HG02943 (cell line): ENCODE measurements around the gene CHST3.
"Not testable (repeated sequence)": the region's sequence is repeated elsewhere in the genome, so short reads cannot be mapped to it uniquely, and the experiment has no call there.

Experiments
- ATAC-seq: cut with Tn5 transposase; IDR thresholded peaks from one replicate; pipeline ENCODE4 v1.9.1; 2021; ENCODE audit warnings: mild to moderate bottlenecking, low read depth, moderate library complexity; ENCODE audit not compliant: unreplicated experiment

The CHST3 gene

DNA sequence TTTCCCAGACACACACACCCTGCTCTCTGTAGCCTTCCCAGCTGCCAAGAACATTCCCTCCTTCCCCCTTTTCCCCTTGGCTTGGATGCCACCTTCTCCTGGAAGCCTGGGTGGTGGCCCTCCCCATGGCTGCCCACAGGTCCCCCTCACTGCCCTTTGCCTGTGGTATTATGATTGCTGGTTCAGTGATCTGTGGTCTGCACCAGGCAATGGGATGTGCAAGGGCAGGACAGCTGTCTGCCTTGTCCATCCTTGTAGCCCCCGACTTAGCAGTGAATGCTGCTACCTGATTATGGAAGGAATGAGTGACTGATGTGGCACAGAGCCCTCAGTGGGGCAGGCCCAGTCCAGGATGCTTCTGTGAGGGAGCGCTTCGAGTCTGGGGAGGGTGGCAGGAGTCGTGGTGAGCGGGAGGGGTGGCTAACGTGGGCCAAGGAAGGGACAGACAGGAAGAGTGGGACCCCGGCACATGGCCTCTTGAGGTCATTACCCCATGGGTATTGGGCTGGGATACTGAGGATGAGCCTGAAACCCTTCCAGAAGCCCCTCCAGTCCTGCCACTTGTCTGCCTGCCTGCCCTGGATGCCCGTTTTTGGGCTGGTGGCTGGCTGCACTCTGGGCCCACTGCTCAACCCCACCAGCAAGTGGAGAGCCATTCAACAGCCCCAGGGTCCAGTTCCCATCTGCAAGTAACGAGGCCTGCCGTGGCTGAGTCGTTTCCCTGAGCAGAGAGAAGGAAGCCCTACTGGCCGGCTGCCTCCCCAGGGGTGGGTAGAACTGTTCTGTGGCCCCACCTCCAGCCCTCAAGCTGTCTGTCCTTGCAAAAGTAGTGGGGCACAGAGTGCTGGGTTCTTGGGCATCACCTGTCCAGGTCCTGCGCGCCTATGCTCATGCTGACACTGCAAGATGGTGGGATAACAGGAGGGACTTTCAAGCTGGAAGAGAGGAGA, 8.8 kb downstream of the CHST3 start:
- no peak for ATAC-seq

DNA sequence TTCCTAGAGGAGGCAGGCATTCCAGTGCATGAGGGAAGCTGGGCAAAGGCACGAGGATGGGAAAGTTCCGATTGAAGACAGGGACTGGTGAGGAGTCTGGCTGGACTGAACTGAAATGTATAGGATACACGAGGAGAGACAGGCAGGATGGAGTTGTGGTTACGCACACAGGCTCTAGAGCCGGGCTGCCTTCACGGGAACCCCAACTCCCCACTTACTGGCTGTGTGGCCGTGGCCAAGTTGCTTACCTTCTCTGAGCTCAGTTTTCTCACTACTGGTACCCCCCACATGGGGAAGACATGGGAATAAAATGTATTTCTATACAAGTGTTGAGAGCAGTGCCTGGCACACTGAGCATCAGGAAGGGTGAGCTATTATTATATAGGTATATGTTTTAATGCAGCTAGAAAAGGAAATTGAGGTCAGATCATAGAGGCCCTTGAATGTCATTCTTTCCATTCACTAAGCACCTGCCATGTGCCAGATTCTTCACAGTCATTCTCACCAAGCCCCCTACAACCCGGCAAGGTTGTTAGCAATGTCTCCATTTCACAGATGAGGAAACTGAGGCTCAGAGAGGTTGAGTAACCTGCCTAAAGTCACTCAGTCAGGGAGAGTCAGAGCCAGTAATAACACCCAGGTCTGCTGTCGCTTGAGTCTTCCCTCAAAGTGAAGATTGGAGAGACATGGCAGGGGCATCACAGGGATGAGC, 9.7 kb downstream of the CHST3 start:
- ATAC-seq = no peak

DNA sequence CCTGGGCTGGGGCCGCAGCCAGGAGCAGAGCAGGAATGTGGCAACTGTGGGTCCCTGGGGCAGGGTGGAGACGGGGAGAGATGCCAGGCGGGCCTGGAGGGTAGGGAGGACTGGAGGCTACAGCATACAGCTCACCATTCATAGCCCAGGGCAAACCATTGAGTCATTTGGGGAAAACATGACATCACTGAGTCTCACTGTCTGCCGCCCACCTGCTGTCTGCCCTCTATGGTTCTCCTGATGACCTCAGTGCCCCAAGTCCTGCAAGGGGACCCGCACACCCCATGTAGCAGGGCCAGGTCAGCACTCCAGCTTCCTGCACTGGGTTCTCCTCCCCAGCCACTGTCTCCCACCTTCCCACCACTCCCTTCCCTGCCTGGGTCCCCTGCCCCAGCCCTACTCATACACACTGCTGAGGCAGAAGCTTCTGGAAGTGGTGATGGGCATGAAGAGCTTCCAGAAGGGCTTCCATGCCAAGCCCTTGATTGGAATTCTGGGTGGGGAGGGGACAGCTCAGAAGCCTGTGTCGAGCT, 10.4 kb downstream of the CHST3 start:
- ATAC-seq = no peak

DNA sequence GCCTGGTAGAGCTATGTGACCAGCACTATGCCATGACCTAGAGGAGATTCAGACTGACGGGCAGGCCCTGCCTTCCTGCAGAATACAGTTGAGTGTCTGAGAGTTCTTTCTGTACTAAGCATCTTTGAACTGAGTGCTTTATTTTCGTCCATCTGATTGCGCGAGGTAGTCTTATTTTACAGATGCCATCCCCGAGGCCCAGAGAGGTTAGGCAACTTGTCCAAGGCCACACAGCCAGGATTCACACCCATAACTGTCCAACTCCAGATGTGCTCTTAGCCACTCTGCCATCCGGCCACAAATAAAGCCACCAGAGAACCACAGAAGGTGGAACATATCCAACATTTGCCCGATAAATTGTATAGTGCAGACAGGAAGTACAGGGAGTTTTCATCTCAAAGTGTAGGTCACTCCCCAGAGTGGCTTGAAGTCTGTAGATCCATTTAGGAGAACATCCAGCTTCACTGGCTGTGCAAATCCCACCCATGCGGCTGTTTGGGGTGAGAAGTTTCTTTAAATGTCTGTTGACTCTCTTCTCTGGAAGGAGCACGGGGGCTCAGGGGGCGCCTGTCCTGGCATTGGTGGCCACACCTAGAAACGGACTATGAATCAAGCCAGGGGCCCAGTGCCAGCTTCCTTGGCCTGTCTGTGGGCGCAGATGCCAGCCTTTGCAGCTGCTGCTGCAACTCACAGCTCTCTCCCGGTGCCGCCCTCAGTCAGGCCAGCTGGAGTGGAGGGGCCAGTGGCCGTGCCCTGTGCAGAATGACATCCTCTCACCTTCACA, 11.1 kb downstream of the CHST3 start:
- no peak for ATAC-seq

DNA sequence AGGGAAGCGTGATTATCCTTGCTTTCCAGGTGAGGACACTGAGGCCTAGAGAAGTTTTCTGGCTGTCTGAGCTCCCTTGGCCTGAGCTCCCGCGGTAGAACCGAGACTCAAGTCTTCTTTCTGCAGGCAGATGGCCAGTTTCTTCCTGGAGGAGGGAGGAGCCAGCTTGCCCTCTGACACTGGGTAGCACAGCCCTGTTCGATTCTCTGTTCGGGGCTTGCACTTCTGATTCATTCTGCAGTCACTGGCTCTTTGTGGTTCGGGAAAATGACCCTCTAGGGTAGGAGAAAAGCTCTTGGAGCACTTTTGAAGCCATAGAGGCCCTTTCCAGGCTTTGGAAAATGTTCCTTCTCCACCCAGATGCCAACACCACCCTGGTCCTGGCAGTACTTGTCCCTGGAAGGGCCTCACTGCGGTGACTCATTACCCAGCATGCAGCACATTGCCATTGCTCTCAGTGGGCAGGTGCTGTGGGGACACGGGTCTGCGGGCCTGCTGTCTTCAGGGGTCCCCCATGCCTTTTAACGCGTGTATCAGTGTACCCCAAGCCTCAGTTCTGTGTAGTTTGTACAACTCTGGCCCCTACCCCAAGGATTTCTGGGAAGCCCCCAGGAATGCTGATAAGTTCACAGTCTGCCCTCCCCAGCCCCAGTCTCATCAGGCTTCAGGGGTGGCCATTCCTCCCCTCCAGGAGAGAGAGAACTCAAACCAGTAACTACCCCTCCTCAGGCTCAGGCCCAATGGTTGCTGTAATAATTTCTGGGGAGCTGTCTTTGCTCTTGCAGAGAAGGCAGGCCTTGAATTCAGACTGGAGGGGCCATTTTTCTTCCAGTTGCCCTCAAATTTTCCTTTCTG, 11.9 kb downstream of the CHST3 start:
- ATAC-seq = no peak

DNA sequence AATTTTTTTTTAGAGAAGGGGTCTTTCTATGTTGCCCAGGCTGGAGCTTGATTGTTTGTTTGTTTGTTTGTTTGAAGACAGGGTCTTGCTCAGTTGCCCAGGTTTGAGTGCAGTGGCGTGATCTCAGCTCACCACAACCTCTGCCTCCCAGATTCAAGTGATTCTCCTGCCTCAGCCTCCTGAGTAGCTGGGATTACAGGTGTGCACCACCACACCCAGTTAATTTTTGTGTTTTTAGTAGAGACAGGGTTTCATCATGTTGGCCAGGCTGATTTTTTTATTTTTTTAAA, 13.4 kb downstream of the CHST3 start:
- ATAC-seq = not testable (repeated sequence)

DNA sequence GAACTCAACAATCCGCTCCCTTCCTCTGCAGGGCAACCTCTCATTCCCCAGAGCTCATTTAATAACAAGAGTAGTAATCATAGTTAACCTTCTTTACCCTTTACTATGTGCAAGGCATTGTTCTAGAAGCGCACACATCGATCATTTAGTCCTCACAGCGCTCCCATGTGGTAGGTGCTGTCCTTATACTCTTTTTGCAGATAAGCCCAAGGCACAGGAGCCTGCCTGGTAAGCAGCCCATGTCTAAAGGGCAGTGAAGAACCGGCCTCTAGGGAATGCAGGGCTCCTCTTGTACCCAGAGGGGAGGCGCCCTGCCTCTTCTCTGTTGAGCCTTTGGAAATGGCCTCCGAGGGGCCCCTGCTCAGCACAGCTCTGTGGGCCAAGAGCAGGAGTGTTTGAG, 14.3 kb downstream of the CHST3 start:
- ATAC-seq = no peak

DNA sequence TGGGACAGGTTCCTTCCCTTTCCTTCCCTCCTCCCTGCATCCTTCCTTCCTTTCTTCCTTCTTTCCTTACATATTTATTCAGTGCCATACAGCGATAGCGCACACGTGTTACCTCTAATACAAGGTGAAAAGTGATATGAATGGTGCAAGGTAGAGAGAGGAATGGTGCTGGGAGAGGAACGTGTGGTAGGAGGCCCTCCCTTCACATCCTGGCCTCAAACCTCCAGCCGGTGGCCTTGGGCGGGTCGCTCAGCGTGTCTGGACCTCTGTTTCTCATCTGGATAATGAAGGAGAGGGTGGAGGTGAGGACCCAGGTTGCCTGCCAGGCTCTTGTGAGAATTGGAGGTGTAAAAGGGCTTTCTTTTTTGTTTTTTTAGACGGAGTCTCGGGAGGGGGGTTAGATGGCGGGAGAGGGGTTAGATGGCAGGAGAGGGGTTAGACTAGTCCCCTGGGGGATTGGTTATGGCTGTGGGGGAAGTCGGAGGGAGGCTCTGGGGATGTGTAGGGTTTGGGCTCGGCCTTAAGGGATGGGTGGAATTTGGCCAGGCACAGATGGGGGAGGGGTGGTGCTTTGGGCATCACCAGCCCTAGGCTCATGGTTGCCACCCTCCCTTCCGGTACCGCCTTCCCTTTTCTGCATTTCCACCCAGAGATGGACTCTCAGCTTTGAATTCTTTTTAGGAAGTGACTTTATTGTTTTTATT, 14.9 kb downstream of the CHST3 start:
- ATAC-seq = no peak

DNA sequence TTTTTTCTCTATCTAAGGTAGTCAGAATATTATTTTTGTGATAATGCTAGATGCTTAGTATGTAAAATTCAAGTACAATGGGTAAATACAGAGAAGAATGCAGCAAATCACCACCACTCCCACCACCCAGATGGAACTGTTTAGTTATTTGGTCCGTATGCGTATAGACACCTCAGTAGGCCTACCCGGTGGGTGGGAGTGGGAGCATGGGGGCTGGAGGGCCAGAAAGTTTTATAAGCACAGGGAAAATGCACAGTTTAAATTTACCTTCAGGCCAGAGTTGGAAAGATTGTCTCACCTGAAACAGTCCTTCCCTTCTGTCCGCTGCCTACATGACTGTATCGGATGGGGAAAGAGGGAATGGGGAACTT, 15.5 kb downstream of the CHST3 start:
- ATAC-seq = no peak

DNA sequence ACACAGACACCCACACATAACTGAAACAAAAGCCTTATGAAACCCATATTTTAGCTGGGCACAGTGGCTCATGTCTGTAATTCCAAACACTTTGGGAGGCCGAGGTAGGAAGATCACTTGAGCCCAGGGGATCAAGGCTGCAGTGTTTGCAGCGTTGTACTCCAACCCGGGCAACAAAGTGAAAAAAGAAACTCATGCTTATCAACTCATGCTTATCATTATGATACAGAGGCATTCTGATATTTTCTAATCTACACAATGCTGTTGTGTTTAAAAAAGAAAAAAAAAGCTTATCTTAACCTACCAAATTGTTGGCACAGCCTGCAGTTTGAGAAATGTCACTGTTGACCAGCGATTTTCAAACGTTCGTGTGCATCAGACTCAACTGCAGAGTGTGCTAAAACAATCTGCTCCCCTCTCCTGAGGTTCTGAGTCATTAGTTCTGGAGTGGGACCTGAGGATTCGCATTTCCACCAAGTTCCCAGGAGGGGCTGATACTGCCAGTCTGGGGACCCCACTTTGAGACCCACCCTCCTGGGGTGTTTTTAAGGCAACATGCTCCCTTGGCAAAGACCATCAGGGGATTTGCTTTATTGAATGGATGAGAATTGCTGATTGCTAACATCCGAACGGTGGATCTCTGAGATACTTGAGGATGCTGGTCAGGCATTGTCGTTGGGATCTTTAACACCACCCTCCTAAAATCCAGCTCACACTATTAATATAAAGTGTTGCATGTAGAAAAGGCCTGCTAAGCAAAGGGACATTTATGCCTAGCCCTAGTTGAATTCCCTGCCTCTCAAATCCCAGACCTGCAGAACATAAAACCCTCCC, 16.2 kb downstream of the CHST3 start:
- ATAC-seq = no peak

DNA sequence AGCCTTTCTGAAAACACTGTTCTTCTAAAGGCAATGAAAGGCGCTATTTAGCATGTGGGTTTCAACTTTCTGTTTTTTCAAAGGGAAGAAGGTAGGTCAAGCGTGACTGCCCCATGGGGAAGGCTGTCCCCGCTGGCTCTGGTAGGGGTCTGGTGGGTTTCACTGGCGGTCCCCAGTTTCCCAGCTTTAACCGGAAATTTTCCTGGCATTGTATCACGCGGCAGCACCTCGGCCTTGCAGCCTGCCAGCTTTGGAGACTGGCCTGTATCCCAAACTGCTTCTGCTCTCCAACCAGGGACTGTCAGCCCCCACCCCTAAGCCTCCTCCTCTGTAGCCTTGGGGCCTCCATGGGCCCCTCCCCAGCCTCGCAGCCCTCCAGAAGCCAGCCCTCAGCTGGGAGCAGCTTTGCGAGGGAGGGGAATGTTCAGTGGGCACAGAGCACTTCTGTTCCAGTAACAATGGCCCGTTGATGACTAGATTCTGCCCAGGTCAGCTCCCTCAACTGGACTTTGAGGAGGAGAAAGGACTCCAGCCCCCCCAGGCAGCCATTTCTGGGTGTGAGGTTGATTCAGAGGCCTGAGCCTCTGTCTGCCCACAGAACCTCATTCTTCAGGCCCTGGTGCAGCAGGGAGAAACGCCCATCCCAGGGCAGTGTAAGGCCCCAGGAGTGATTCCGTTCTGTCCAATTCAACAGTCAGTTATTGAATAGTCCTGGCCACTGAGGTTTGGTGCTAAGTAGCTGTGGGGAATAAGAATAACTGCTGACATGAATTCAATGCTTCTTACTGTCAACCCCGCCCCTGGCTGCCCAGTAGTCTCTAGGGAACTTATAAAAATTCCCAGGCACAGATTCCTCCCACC, 17.1 kb downstream of the CHST3 start:
- ATAC-seq = no peak

DNA sequence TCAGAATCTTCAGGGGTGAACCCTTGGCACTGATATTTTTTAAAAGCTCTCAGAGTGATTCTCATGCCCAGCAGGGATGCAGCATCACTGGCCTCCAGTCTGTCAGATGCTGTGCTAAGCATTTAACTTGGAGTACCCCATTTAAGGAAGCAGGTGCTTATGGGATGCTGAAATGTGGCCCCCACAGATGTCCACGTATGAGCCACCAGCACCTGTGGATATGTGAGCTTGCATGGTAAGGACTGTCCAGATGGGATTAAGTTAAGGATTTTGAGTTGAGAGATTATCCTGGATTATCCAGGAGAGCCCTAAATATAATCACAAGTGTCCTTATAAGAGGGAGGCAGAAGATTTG, 17.7 kb downstream of the CHST3 start:
- ATAC-seq = no peak

DNA sequence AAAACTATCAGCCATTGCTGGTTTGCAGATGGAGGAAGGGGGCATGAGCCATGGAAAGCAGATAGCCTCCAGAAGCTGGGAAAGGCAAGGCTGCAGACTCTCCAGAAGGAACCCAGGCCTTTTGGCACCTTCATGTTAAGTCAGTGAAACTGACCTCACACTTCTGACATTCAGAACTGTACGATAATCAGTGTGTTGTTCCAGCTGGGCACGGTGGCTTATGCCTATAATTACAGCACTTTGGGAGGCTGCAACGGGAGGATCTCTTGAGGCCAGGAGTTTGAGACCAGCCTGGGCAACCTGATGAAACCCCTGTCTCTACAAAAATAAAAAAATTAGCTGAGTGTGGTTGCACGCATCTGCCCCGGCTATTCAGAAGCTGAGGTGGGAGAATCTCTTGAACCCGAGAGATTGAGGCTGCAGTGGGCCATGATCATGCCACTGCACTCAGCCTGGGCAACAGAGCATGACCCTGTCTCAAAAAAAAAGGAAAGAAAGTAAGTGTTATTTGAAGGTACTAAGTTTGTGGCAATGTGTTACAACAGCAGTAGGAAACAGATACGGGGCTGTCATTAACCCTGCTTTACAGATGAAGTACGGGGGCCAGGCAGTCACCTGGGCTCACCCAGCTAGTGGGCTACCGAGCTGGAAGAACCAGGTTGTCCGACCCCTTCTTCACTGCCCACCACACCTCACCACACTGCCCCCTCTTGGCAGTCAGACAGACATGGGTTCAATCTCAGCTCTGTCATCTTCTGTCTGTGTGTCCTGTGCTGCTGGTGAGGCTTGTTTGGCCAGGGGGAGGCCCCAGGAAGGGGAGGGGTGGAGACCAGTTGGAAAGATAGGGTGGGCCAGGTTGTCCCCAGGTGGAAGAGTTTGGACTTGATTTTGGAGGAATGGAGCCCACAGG, 18.3 kb downstream of the CHST3 start:
- no peak for ATAC-seq

DNA sequence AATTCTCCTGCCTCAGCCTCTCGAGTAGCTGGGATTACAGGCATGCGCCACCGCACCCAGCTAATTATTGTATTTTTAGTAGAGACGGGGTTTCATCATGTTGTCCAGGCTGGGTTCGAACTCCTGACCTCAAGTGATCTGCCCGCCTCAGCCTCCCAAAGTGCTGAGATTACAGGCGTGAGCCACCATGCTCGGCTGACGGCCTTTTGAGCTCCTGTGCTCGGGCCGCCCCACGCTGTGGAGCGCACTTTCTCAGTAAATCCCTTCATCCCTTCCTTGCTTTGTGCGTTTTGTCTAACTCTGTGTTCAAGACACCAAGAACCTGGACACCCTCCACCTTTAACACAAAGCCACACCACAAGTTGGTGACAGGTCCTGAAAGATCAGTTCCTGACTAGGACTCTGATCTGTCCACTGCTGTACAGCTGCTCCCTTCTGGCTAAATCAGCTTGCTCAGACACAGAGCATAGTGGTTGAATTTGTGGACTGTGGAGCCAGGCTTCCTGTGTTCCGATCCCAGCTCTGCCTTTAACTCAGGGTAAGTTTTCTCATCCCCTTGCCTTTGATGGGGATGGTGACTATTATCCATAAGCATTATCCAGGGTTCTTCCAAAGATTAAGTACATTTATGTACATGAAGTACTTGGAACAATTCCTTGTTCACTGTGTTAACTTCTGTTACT, 20.1 kb downstream of the CHST3 start:
- ATAC-seq = no peak

DNA sequence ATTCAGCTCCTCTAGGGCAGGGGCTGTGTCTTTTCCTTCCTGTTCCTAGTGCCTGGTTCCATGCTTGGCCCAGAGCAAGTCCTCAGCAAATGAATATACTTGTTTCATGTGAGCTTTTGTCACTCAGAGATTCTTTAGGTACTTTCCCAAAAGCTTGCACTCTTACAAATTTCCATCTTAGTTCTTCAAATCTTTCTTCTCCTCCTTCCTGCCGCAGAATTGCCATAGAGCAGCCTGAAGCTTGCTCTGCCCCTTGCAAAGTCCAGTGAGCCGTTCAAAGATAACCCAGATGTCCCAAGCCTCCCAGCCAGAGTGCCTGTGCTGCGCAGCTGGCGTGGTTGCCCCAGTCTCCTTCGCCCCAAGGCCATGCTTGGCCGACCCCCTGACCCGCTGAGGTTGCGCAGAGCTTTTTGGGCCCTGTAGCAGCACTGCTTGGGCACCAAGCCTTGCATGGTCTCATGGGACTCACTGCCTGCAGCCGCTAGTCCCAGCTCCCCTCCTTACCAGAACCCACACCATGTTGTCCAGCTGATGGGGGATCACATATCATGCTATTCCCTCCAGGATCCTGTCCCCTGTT, 20.7 kb downstream of the CHST3 start:
- ATAC-seq = no peak
